Sigmoid colon (tissue), 7 donors: ENCODE measurements around the gene KIRREL3. TPM values are rescaled to one million over a fixed set of nuclear protein-coding genes. Genes with fewer than 3 reads are reported as not detected.

Experiments
- DNase-seq: peaks from one replicate; pipeline ENCODE4 v3.0.0-alpha.2; 2019
- H3K27ac ChIP-seq, 4 donors: fragments of 200-600 bp; sonication (generic); one replicate each; pipeline ENCODE4 v1.5.1; 2016 to 2019; ENCODE audit warnings: mild to moderate bottlenecking in 1 of 4
- H3K27me3 ChIP-seq, 3 donors: fragments of 200-600 bp; sonication (generic); one replicate each; pipeline ENCODE4 v1.5.1; 2019; ENCODE audit warnings: mild to moderate bottlenecking in 1 of 3
- H3K36me3 ChIP-seq, 4 donors: fragments of 200-600 bp; sonication (generic); one replicate each; pipeline ENCODE4 v1.5.1; 2016 to 2019
- H3K4me1 ChIP-seq, 4 donors: fragments of 200-600 bp; sonication (generic); one replicate each; pipeline ENCODE4 v1.5.1; 2017 to 2019
- H3K4me3 ChIP-seq, 4 donors: fragments of 200-600 bp; sonication (generic); one replicate each; pipeline ENCODE4 v1.5.1; 2017 to 2019; ENCODE audit warnings: mild to moderate bottlenecking in 2 of 4, moderate library complexity in 1 of 4
- H3K9me3 ChIP-seq, 4 donors: fragments of 200-600 bp in 3 of 4; sonication (generic) in 3 of 4; one replicate each; pipeline versions ENCODE4 v1.5.1 to v1.6.1; 2013 to 2019
- EP300 ChIP-seq, 4 donors: sonication (generic); formaldehyde crosslinking; IDR thresholded peaks; one replicate each; pipeline ENCODE4 v1.6.1; 2017; ENCODE audit warnings: antibody characterized with exemption in 4 of 4
- POLR2A ChIP-seq, 2 donors: fragments of 450-650 bp; IDR thresholded peaks; one replicate each; pipeline ENCODE4 v1.6.1; 2016; ENCODE audit warnings: antibody characterized with exemption in 2 of 2, mild to moderate bottlenecking in 2 of 2, moderate library complexity in 2 of 2
- POLR2AphosphoS5 ChIP-seq, 4 donors: sonication (generic); formaldehyde crosslinking; IDR thresholded peaks; one replicate each; pipeline ENCODE4 v1.6.1; 2017; ENCODE audit warnings: antibody characterized with exemption in 4 of 4
- WGBS, 2 donors: extraction: QIAGEN DNeasy Blood & Tissue Kit; methylation state at CpG; one replicate each; pipeline ENCODE4 v1.1.7; 2013; 5-methylcytosine and 5-hydroxymethylcytosine counted together
- intact Hi-C: fragments of 100-400 bp; cut with DNase I; formaldehyde crosslinking; loops from one replicate; pipeline ENCODE4 v1.15.1; 2023
- polyA plus RNA-seq, 3 donors: library from polyadenylated mRNA; stranded (reverse); fragments of 200-250 nt; gene quantifications; one replicate each; pipeline ENCODE4 v1.2.3, GENCODE V29; 2013
- total RNA-seq, 4 donors: library from RNA; depleted of rRNA; stranded (reverse); fragments of >200 nt; gene quantifications; one replicate each; pipeline ENCODE4 v1.1.0, GENCODE V29; 2016
- TF ChIP-seq, protein P1 (sequence below), 4 experiments: fragments of 450-650 bp in 3 of 4; fragments of 200-600 bp in 1 of 4; IDR thresholded peaks; one replicate each; pipeline ENCODE4 v1.5.1; 2016 to 2019; ENCODE audit warnings: antibody characterized with exemption in 4 of 4, mild to moderate bottlenecking in 3 of 4, moderate library complexity in 2 of 4
- donor health status: healthy with polysubstance abuse.
- donor health status: Bipolar disorder and iron deficiency.
- donor health status: healthy.

KIRREL3 gene
- total and polyA plus RNA-seq, 7 donors: under 0.01 to 3.3 (median 1.0) TPM

DNA sequence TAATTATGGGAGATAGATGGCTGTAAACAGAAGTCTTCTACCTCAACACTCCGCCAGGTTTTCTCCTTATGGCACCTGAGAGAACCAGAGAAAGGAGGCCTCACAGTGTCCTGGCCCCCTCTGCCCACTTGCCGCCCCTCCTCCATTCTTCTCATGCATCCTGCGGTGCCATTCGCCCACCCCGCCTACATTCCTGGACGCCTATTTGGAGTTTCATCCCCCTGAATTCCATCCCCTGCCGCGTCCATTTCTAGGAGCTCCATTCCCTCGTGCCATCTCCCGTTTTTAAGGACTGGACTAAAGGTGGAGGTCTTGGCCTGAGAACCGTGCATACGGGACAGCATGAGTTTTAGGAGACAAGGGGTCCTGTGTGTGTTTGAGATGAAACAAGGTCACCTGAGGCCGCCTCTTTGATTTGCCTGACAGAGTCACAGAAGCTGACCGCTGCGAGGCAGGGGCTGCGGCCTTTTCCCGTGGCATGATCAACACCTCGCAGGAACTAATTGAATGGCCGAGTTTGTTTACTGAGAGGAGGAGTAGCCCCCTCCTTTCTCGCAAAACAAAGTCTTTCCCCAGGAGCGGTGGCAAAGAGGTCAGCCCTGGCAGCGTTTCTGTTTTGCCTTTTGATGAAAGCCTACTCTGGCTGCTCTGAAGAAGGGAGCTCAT, 398.9 kb downstream of the KIRREL3 start:
- 47 to 62% methylated on average over 22 of the region's 22 CpGs for WGBS, 2 donors
- Histone ChIP-seq H3K36me3 (no peaks in the 10 kb centered on the region), H3K27ac (no peak overlapping the region), H3K4me1 (no peaks in the 10 kb centered on the region), H3K4me3 (no peak overlapping the region), H3K27me3 (peaks cover 0 to 19% (median 4%) of the 10 kb centered on the region in 3 donors), H3K9me3 (no peaks in the 10 kb centered on the region)
- TF ChIP-seq POLR2A (IDR thresholded peaks at IDR 0.05) (no peak), EP300 (IDR thresholded peaks at IDR 0.05) (no peak), POLR2AphosphoS5 (IDR thresholded peaks at IDR 0.05) (no peak)
- TF ChIP-seq, protein P1, sequence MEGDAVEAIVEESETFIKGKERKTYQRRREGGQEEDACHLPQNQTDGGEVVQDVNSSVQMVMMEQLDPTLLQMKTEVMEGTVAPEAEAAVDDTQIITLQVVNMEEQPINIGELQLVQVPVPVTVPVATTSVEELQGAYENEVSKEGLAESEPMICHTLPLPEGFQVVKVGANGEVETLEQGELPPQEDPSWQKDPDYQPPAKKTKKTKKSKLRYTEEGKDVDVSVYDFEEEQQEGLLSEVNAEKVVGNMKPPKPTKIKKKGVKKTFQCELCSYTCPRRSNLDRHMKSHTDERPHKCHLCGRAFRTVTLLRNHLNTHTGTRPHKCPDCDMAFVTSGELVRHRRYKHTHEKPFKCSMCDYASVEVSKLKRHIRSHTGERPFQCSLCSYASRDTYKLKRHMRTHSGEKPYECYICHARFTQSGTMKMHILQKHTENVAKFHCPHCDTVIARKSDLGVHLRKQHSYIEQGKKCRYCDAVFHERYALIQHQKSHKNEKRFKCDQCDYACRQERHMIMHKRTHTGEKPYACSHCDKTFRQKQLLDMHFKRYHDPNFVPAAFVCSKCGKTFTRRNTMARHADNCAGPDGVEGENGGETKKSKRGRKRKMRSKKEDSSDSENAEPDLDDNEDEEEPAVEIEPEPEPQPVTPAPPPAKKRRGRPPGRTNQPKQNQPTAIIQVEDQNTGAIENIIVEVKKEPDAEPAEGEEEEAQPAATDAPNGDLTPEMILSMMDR (IDR thresholded peaks at IDR 0.05): no peak
- intact Hi-C loops: no loop called here
- no peak for DNase-seq

DNA sequence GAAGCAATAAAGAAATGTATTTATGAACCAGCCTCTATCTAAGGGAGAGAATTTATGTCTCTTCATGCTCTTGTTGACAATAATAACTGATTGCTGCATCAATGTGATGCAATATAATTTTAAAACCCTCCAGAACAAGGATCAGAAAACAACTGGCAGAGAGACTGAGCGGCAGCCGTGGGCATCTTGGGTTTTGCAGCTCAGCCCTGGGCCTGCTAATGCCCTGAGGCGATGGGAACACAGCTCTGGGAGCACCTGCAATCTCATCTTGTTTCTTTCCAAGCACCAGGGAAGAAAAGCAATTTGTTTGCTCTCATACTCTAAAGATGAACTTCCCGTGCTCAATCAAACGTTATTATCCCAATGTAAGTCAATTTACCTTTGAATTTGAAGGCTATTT, 399.4 kb downstream of the KIRREL3 start:
- Histone ChIP-seq H3K9me3 (no peaks in the 10 kb centered on the region), H3K27ac (no peak overlapping the region), H3K27me3 (peaks cover 0 to 16% (median 4%) of the 10 kb centered on the region in 3 donors), H3K4me3 (no peak overlapping the region), H3K4me1 (no peaks in the 10 kb centered on the region), H3K36me3 (no peaks in the 10 kb centered on the region)
- WGBS, 2 donors: 25 to 53% methylated on average over 5 of the region's 5 CpGs
- no peak for DNase-seq
- intact Hi-C loops: no loop called here
- TF ChIP-seq, protein P1 (IDR thresholded peaks at IDR 0.05): no peak
- no peak for TF ChIP-seq EP300 (IDR thresholded peaks at IDR 0.05)
- TF ChIP-seq POLR2AphosphoS5 (IDR thresholded peaks at IDR 0.05): no peak
- TF ChIP-seq POLR2A (IDR thresholded peaks at IDR 0.05): no peak

GRCh38 chr11:126599217-126599897, 401.2 kb downstream of the KIRREL3 start:
- no peak for DNase-seq
- H3K27ac ChIP-seq: no peak overlapping the region
- no peak overlapping the region for H3K4me3 ChIP-seq
- intact Hi-C loops: no loop called here
- no peaks in the 10 kb centered on the region for H3K9me3 ChIP-seq
- peaks cover 0 to 4% (median 4%) of the 10 kb centered on the region in 3 donors for H3K27me3 ChIP-seq
- H3K4me1 ChIP-seq: no peaks in the 10 kb centered on the region
- WGBS, 2 donors: 87 to 91% methylated on average over 7 of the region's 7 CpGs
- no peak for TF ChIP-seq POLR2A (IDR thresholded peaks at IDR 0.05)
- TF ChIP-seq, protein P1 (IDR thresholded peaks at IDR 0.05): no peak
- no peak for TF ChIP-seq POLR2AphosphoS5 (IDR thresholded peaks at IDR 0.05)
- TF ChIP-seq EP300 (IDR thresholded peaks at IDR 0.05): no peak
- H3K36me3 ChIP-seq: no peaks in the 10 kb centered on the region

GRCh38 chr11:126598344-126599216, 402.0 kb downstream of the KIRREL3 start:
- Histone ChIP-seq H3K9me3 (no peaks in the 10 kb centered on the region), H3K4me3 (no peak overlapping the region), H3K27ac (no peak overlapping the region), H3K4me1 (no peaks in the 10 kb centered on the region), H3K27me3 (peaks cover 0 to 4% (median 0%) of the 10 kb centered on the region in 3 donors), H3K36me3 (no peaks in the 10 kb centered on the region)
- TF ChIP-seq POLR2A (IDR thresholded peaks at IDR 0.05) (no peak), POLR2AphosphoS5 (IDR thresholded peaks at IDR 0.05) (no peak), EP300 (IDR thresholded peaks at IDR 0.05) (no peak)
- TF ChIP-seq, protein P1 (IDR thresholded peaks at IDR 0.05): no peak
- DNase-seq: no peak
- intact Hi-C loops: no loop called here
- 78 to 80% methylated on average over 5 of the region's 5 CpGs for WGBS, 2 donors
